Neural progenitor cell (in vitro differentiated cells): Measurements from ENCODE around the gene PTGER4. TPM values are rescaled to one million over a fixed set of nuclear protein-coding genes. Genes with fewer than 3 reads are reported as not detected.
"Not testable (repeated sequence)": the region's sequence is repeated elsewhere in the genome, so short reads cannot be mapped to it uniquely, and the experiment has no call there.

Source experiments
- DNase-seq: peaks from one replicate; pipeline ENCODE4 v3.0.0-alpha.2; 2016; ENCODE audit warnings: low spot score
- H2AFZ ChIP-seq: fragments of 200-600 bp; sonication (generic); replicated peaks from 2 replicates; pipeline ENCODE4 v1.6.1; 2016; ENCODE audit warnings: antibody characterized with exemption
- H3F3A ChIP-seq: fragments of 200-600 bp; sonication (generic); 2 replicates; pipeline ENCODE4 v1.6.1; 2016; ENCODE audit warnings: antibody characterized with exemption, low read depth
- H3K27ac ChIP-seq: fragments of 200-600 bp; sonication (generic); 2 replicates; pipeline ENCODE4 v1.5.1; 2016; ENCODE audit warnings: mild to moderate bottlenecking
- H3K27me3 ChIP-seq: fragments of 200-600 bp; sonication (generic); 2 replicates; pipeline ENCODE4 v1.6.1; 2016; ENCODE audit warnings: mild to moderate bottlenecking, moderate library complexity
- H3K36me3 ChIP-seq: fragments of 200-600 bp; sonication (generic); 2 replicates; pipeline ENCODE4 v1.5.1; 2016
- H3K4me1 ChIP-seq: fragments of 200-600 bp; sonication (generic); 2 replicates; pipeline ENCODE4 v1.6.1; 2016; ENCODE audit warnings: mixed run types
- H3K4me2 ChIP-seq: fragments of 200-600 bp; sonication (generic); 2 replicates; pipeline ENCODE4 v1.6.1; 2016
- H3K4me3 ChIP-seq: fragments of 200-600 bp; sonication (generic); 2 replicates; pipeline ENCODE4 v1.5.1; 2016
- H3K79me2 ChIP-seq: fragments of 200-600 bp; sonication (generic); 2 replicates; pipeline ENCODE4 v1.6.1; 2016; ENCODE audit warnings: low read depth
- H3K9ac ChIP-seq: fragments of 200-600 bp; sonication (generic); 2 replicates; pipeline ENCODE4 v1.6.1; 2016
- H3K9me3 ChIP-seq: fragments of 200-600 bp; sonication (generic); 2 replicates; pipeline ENCODE4 v1.5.1; 2016; ENCODE audit warnings: low read depth
- H4K20me1 ChIP-seq: fragments of 200-600 bp; sonication (generic); 2 replicates; pipeline ENCODE4 v1.6.1; 2016; ENCODE audit warnings: low read depth
- H3K27ac Mint-ChIP-seq: 3 replicates; pipeline ENCODE4 v1.8.0; 2021; ENCODE audit warnings: mixed read lengths
- H3K27me3 Mint-ChIP-seq: 2 replicates; pipeline ENCODE4 v1.8.0; 2022; ENCODE audit warnings: low read depth, mild to moderate bottlenecking, inconsistent platforms, moderate library complexity, mixed read lengths; ENCODE audit not compliant: insufficient read depth
- H3K36me3 Mint-ChIP-seq: 3 replicates; pipeline ENCODE4 v1.8.0; 2021; ENCODE audit warnings: mixed read lengths
- H3K4me1 Mint-ChIP-seq: 3 replicates; pipeline ENCODE4 v1.8.0; 2021; ENCODE audit warnings: mixed read lengths
- H3K4me3 Mint-ChIP-seq: 3 replicates; pipeline ENCODE4 v1.8.0; 2021; ENCODE audit warnings: mild to moderate bottlenecking, moderate library complexity, mixed read lengths
- H3K9me3 Mint-ChIP-seq: 3 replicates; pipeline ENCODE4 v1.8.0; 2020; ENCODE audit warnings: mixed read lengths
- CTCF ChIP-seq: fragments of 200-600 bp; sonication (generic); IDR thresholded peaks from 2 replicates; pipeline ENCODE4 v1.5.1; 2017; ENCODE audit warnings: antibody characterized with exemption, mild to moderate bottlenecking
- EZH2 ChIP-seq: fragments of 200-600 bp; sonication (generic); IDR thresholded peaks from 2 replicates; pipeline ENCODE4 v1.6.1; 2017; ENCODE audit warnings: antibody characterized with exemption, mild to moderate bottlenecking, moderate library complexity
- EZH2phosphoT487 ChIP-seq: fragments of 200-600 bp; sonication (generic); IDR thresholded peaks from 2 replicates; pipeline ENCODE4 v1.6.1; 2017; ENCODE audit warnings: antibody characterized with exemption
- total RNA-seq: library from RNA; depleted of rRNA; stranded (reverse); fragments of >200 nt; gene quantifications from 2 replicates; pipeline ENCODE4 v1.2.3, GENCODE V29; 2015; ENCODE audit warnings: low replicate concordance

The PTGER4 gene
- total RNA-seq, 1 donor from 2014 or later = not detected

DNA sequence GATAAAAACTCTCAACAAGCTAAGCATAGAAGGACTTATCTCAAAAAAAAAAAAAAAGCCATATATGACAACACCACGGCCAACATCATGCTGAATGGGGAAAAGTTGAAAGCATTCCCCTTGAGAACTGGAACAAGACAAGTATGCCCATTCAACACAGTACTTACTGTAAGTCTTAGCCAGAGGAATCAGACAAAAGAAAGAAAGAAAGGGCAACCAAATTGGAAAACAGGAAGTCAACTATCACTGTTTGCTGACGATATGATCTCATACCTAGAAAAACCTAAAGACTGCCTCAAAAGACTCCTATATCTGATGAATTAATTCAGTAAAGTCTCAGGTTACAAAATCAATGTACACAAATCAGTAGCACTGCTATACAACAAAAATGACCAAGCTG, 24.6 kb upstream of the PTGER4 start:
- no peak overlapping the region for H3K4me3 ChIP-seq
- no peaks in the 10 kb centered on the region for H3K9me3 Mint-ChIP-seq
- H3K4me1 Mint-ChIP-seq = peaks cover 4% of the 10 kb centered on the region
- no peak overlapping the region for H3K4me3 Mint-ChIP-seq
- H3K27ac Mint-ChIP-seq = no peak overlapping the region
- H3K79me2 ChIP-seq = no peaks in the 10 kb centered on the region
- no peaks in the 10 kb centered on the region for H3K27me3 ChIP-seq
- no peak for TF ChIP-seq EZH2
- H3F3A ChIP-seq = no peaks in the 10 kb centered on the region
- no peak overlapping the region for H3K4me2 ChIP-seq
- no peak for DNase-seq
- no peaks in the 10 kb centered on the region for H4K20me1 ChIP-seq
- peaks cover 6% of the 10 kb centered on the region for H3K27me3 Mint-ChIP-seq
- H3K9me3 ChIP-seq = no peaks in the 10 kb centered on the region
- no peaks in the 10 kb centered on the region for H3K36me3 Mint-ChIP-seq
- H3K4me1 ChIP-seq = no peaks in the 10 kb centered on the region
- H2AFZ ChIP-seq = no peak overlapping the region
- no peak overlapping the region for H3K9ac ChIP-seq
- no peak overlapping the region for H3K27ac ChIP-seq
- H3K36me3 ChIP-seq = no peaks in the 10 kb centered on the region

- not testable (repeated sequence) for H3K4me2 ChIP-seq, H3K4me1 ChIP-seq, H3K27ac Mint-ChIP-seq, H3K27me3 Mint-ChIP-seq, H3K36me3 Mint-ChIP-seq, DNase-seq, H3K9me3 ChIP-seq, H3K4me3 ChIP-seq, H3K9me3 Mint-ChIP-seq, H3K9ac ChIP-seq, H3K36me3 ChIP-seq, H3K27ac ChIP-seq, H3K27me3 ChIP-seq, H3K4me1 Mint-ChIP-seq, H4K20me1 ChIP-seq, H3K4me3 Mint-ChIP-seq, H2AFZ ChIP-seq, H3K79me2 ChIP-seq, H3F3A ChIP-seq
These were observed 23.6 kb upstream of the PTGER4 start for GRCh38 chr5:40656091-40656490.

- no peaks in the 10 kb centered on the region for H3K9me3 Mint-ChIP-seq
- DNase-seq = no peak
These were observed 22.9 kb upstream of the PTGER4 start for GRCh38 chr5:40656766-40657165.

GRCh38 chr5:40660751-40661150, 19.0 kb upstream of the PTGER4 start:
- Mint-ChIP-seq H3K27me3 (peaks cover 2% of the 10 kb centered on the region), H3K36me3 (no peaks in the 10 kb centered on the region), H3K9me3 (no peaks in the 10 kb centered on the region), H3K4me1 (no peaks in the 10 kb centered on the region), H3K4me3 (no peak overlapping the region), H3K27ac (no peak overlapping the region)
- H3F3A ChIP-seq = no peaks in the 10 kb centered on the region
- H3K4me2 ChIP-seq = no peak overlapping the region
- H3K79me2 ChIP-seq = no peaks in the 10 kb centered on the region
- no peaks in the 10 kb centered on the region for H3K27me3 ChIP-seq
- TF ChIP-seq EZH2phosphoT487 = no peak
- TF ChIP-seq CTCF = no peak
- no peak for TF ChIP-seq EZH2
- no peak for DNase-seq
- no peak overlapping the region for H2AFZ ChIP-seq
- no peaks in the 10 kb centered on the region for H3K9me3 ChIP-seq
- no peak overlapping the region for H3K4me3 ChIP-seq
- H3K4me1 ChIP-seq = no peaks in the 10 kb centered on the region
- H3K27ac ChIP-seq = no peak overlapping the region
- no peak overlapping the region for H3K9ac ChIP-seq
- no peaks in the 10 kb centered on the region for H3K36me3 ChIP-seq
- H4K20me1 ChIP-seq = no peaks in the 10 kb centered on the region

More at GRCh38 chr5:40656766-40657165, 22.9 kb upstream of the PTGER4 start:
- Histone ChIP-seq H2AFZ (no peak overlapping the region), H3K4me3 (no peak overlapping the region), H3K9me3 (no peaks in the 10 kb centered on the region), H3K4me1 (no peaks in the 10 kb centered on the region), H3F3A (no peaks in the 10 kb centered on the region), H3K9ac (no peak overlapping the region), H3K27me3 (no peaks in the 10 kb centered on the region), H3K27ac (no peak overlapping the region), H3K79me2 (no peaks in the 10 kb centered on the region), H4K20me1 (no peaks in the 10 kb centered on the region), H3K36me3 (no peaks in the 10 kb centered on the region), H3K4me2 (no peak overlapping the region)
- TF ChIP-seq EZH2phosphoT487 (no peak), CTCF (no peak), EZH2 (no peak)
- Mint-ChIP-seq H3K36me3 (no peaks in the 10 kb centered on the region), H3K4me1 (no peaks in the 10 kb centered on the region), H3K27me3 (peaks cover 5% of the 10 kb centered on the region), H3K27ac (no peak overlapping the region), H3K4me3 (no peak overlapping the region)
